Pancreas (tissue), 10 donors: ENCODE data around the gene RGS5. TPM values are rescaled to one million over a fixed set of nuclear protein-coding genes. Genes with fewer than 3 reads are reported as not detected.

Source experiments
- ATAC-seq, 4 donors: fragments of 200-7000 bp; cut with Tn5 transposase; one replicate each; pipeline versions ENCODE4 v1.8.0 to v1.9.1; 2020; ENCODE audit warnings: mild to moderate bottlenecking in 4 of 4, moderate library complexity in 4 of 4
- DNase-seq, 6 donors: peaks; one replicate each; pipeline ENCODE4 v3.0.0-alpha.2; 2020
- FAIRE-seq: peaks from 2 replicates; lab custom pipeline; 2012; peaks lifted over from hg19 to GRCh38; lab: Jason Lieb, UNC
- H3K27ac ChIP-seq, 4 donors: fragments of 200-600 bp; sonication (generic); 1 replicate in 3 of 4; 2 replicates in 1 of 4; pipeline versions ENCODE4 v1.5.0 to v1.8.0; 2020
- H3K27me3 ChIP-seq, 4 donors: fragments of 200-600 bp; one replicate each; pipeline ENCODE4 v1.8.0; 2021
- H3K36me3 ChIP-seq, 3 donors: fragments of 200-600 bp; sonication (generic) in 1 of 3; one replicate each; pipeline versions ENCODE4 v1.5.0 to v1.8.0; 2020 to 2021
- H3K4me1 ChIP-seq, 3 donors: fragments of 200-600 bp; one replicate each; pipeline ENCODE4 v1.8.0; 2021
- H3K4me3 ChIP-seq, 4 donors: fragments of 200-600 bp; sonication (generic) in 2 of 4; one replicate each; pipeline versions ENCODE4 v1.5.0 to v1.8.0; 2020 to 2021
- H3K9me3 ChIP-seq, 4 donors: fragments of 200-600 bp; one replicate each; pipeline ENCODE4 v1.8.0; 2021
- WGBS, 2 donors: extraction: QIAGEN DNeasy Blood & Tissue Kit; methylation state at CpG; one replicate each; pipeline ENCODE4 v1.1.7; 2013; 5-methylcytosine and 5-hydroxymethylcytosine counted together
- intact Hi-C, 3 donors: fragments of 100-400 bp; cut with DNase I; formaldehyde crosslinking; loops; one replicate each; pipeline versions ENCODE4 v1.11.1 to v1.14.2; 2022
- polyA plus RNA-seq, 2 donors: library from polyadenylated mRNA; stranded (reverse); fragments of 200-250 nt; gene quantifications; one replicate each; pipeline ENCODE4 v1.2.3, GENCODE V29; 2013
- total RNA-seq, 6 donors: library from RNA; stranded (reverse); fragmentation: NEBNext Ultra II Directional in 4 of 6; extraction: Animal tissue kit (Norgen Biotek cat#: 25700) in 4 of 6; gene quantifications; one replicate each; pipeline versions ENCODE4 v1.2.1 to v1.2.4, GENCODE V29; 2021 to 2023
- TF ChIP-seq, protein P1 (sequence below), 4 donors: fragments of 200-600 bp; sonication (generic) in 3 of 4; IDR thresholded peaks; one replicate each; pipeline versions ENCODE4 v1.5.0 to v1.8.0; 2021; ENCODE audit warnings: antibody characterized with exemption in 4 of 4
- donor health status: healthy with polysubstance abuse.
- donor health status: DM: no; HTN: no; CAD: no; lungs with moderate emphysema.
- donor health status: DM: no; HTN: no; CAD: no.
- donor health status: control.
- donor health status: control.
- donor health status: Bipolar disorder and iron deficiency.
- donor health status: DM: yes; HTN: yes; CAD: no.
- donor health status: DM: no; HTN: no; CAD: no.
- donor health status: DM: no; HTN: no; CAD: no.
- donor health status: DM: yes; HTN: yes; CAD: no.

Gene RGS5
- total and polyA plus RNA-seq, 8 donors: 3.4 to 32.4 (median 16.5) TPM

DNA sequence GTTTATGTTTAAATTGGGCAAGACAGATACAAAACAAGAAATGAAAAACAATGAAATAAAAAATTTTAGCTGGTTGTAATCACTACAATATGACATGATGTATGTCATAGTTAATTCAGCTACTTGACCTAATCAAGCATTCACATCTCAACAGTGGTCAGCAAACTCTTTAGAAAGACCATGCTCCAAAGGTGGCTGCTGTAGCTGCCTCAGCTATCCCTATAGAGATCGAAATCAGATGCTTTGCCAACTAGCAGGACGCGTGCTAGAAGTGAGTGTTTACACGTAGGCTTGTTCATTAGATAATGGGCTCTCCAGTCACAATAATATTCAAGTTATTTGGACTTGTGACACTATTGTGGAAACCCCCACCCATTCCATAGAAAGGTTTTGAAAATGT, 25.9 kb downstream of the RGS5 start:
- FAIRE-seq (no peak), DNase-seq (no peak), ATAC-seq (no peak)
- no peaks in the 10 kb centered on the region for H3K4me1 ChIP-seq
- no peak overlapping the region for H3K27ac ChIP-seq
- 52 to 67% methylated on average over 4 of the region's 4 CpGs for WGBS, 2 donors
- H3K9me3 ChIP-seq: no peaks in the 10 kb centered on the region
- H3K4me3 ChIP-seq: no peak overlapping the region
- intact Hi-C loops: loop anchor here in 1 of 3 donors (10.0 kb wide), 1 partner anchor 322 kb away; no protein-coding TSS in a partner anchor
- TF ChIP-seq, protein P1, sequence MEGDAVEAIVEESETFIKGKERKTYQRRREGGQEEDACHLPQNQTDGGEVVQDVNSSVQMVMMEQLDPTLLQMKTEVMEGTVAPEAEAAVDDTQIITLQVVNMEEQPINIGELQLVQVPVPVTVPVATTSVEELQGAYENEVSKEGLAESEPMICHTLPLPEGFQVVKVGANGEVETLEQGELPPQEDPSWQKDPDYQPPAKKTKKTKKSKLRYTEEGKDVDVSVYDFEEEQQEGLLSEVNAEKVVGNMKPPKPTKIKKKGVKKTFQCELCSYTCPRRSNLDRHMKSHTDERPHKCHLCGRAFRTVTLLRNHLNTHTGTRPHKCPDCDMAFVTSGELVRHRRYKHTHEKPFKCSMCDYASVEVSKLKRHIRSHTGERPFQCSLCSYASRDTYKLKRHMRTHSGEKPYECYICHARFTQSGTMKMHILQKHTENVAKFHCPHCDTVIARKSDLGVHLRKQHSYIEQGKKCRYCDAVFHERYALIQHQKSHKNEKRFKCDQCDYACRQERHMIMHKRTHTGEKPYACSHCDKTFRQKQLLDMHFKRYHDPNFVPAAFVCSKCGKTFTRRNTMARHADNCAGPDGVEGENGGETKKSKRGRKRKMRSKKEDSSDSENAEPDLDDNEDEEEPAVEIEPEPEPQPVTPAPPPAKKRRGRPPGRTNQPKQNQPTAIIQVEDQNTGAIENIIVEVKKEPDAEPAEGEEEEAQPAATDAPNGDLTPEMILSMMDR (IDR thresholded peaks at IDR 0.05): no peak
- H3K36me3 ChIP-seq: no peaks in the 10 kb centered on the region
- no peaks in the 10 kb centered on the region for H3K27me3 ChIP-seq

- H3K27me3 ChIP-seq: no peaks in the 10 kb centered on the region
- H3K4me3 ChIP-seq: no peak overlapping the region
- intact Hi-C loops: loop anchor here in 1 of 3 donors (10.0 kb wide), 1 partner anchor 320 kb away; no protein-coding TSS in a partner anchor
- no peaks in the 10 kb centered on the region for H3K36me3 ChIP-seq
- DNase-seq (peak in 5 of 6 donors; percentile 25 to 78 (median 41)), ATAC-seq (peak in 3 of 4 donors; percentile 81 to 82 (median 81)), FAIRE-seq (no peak)
- no peaks in the 10 kb centered on the region for H3K9me3 ChIP-seq
- TF ChIP-seq, protein P1 (IDR thresholded peaks at IDR 0.05): peak; percentile 36 to 71 (median 68)
- H3K27ac ChIP-seq: no peak overlapping the region
- 32 to 37% methylated on average over 18 of the region's 18 CpGs for WGBS, 2 donors
- H3K4me1 ChIP-seq: no peaks in the 10 kb centered on the region
These were observed 27.9 kb downstream of the RGS5 start for GRCh38 chr1:163174524-163175437.

- TF ChIP-seq, protein P1 (IDR thresholded peaks at IDR 0.05): no peak
- no peak overlapping the region for H3K27ac ChIP-seq
- FAIRE-seq: no peak
- intact Hi-C loops: loop anchor here in 1 of 3 donors (10.0 kb wide), 1 partner anchor 318 kb away; no protein-coding TSS in a partner anchor
- 38 to 44% methylated on average over 4 of the region's 4 CpGs for WGBS, 2 donors
- H3K4me3 ChIP-seq: no peak overlapping the region
- no peaks in the 10 kb centered on the region for H3K4me1 ChIP-seq
- H3K36me3 ChIP-seq: no peaks in the 10 kb centered on the region
- DNase-seq: no peak
- ATAC-seq: no peak
- no peaks in the 10 kb centered on the region for H3K27me3 ChIP-seq
- H3K9me3 ChIP-seq: no peaks in the 10 kb centered on the region
These were observed 29.6 kb downstream of the RGS5 start for GRCh38 chr1:163173121-163173520.

GRCh38 chr1:163172596-163172995, 30.1 kb downstream of the RGS5 start:
- no peaks in the 10 kb centered on the region for H3K36me3 ChIP-seq
- intact Hi-C loops: loop anchor here in 1 of 3 donors (10.0 kb wide), 1 partner anchor 318 kb away; no protein-coding TSS in a partner anchor
- DNase-seq: no peak
- WGBS, 2 donors: 68 to 78% methylated on average over 2 of the region's 2 CpGs
- no peak for FAIRE-seq
- ATAC-seq: no peak
- TF ChIP-seq, protein P1 (IDR thresholded peaks at IDR 0.05): no peak
- H3K27ac ChIP-seq: no peak overlapping the region
- H3K4me1 ChIP-seq: no peaks in the 10 kb centered on the region
- H3K4me3 ChIP-seq: no peak overlapping the region
- no peaks in the 10 kb centered on the region for H3K27me3 ChIP-seq
- H3K9me3 ChIP-seq: no peaks in the 10 kb centered on the region
